Neural progenitor cell (in vitro differentiated cells): Measurements from ENCODE around the gene WDR7. TPM values are rescaled to one million over a fixed set of nuclear protein-coding genes. Genes with fewer than 3 reads are reported as not detected.

Source experiments
- DNase-seq: peaks from one replicate; pipeline ENCODE4 v3.0.0-alpha.2; 2016; ENCODE audit warnings: low spot score
- H2AFZ ChIP-seq: fragments of 200-600 bp; sonication (generic); replicated peaks from 2 replicates; pipeline ENCODE4 v1.6.1; 2016; ENCODE audit warnings: antibody characterized with exemption
- H3F3A ChIP-seq: fragments of 200-600 bp; sonication (generic); 2 replicates; pipeline ENCODE4 v1.6.1; 2016; ENCODE audit warnings: antibody characterized with exemption, low read depth
- H3K27ac ChIP-seq: fragments of 200-600 bp; sonication (generic); 2 replicates; pipeline ENCODE4 v1.5.1; 2016; ENCODE audit warnings: mild to moderate bottlenecking
- H3K27me3 ChIP-seq: fragments of 200-600 bp; sonication (generic); 2 replicates; pipeline ENCODE4 v1.6.1; 2016; ENCODE audit warnings: mild to moderate bottlenecking, moderate library complexity
- H3K36me3 ChIP-seq: fragments of 200-600 bp; sonication (generic); 2 replicates; pipeline ENCODE4 v1.5.1; 2016
- H3K4me1 ChIP-seq: fragments of 200-600 bp; sonication (generic); 2 replicates; pipeline ENCODE4 v1.6.1; 2016; ENCODE audit warnings: mixed run types
- H3K4me2 ChIP-seq: fragments of 200-600 bp; sonication (generic); 2 replicates; pipeline ENCODE4 v1.6.1; 2016
- H3K4me3 ChIP-seq: fragments of 200-600 bp; sonication (generic); 2 replicates; pipeline ENCODE4 v1.5.1; 2016
- H3K79me2 ChIP-seq: fragments of 200-600 bp; sonication (generic); 2 replicates; pipeline ENCODE4 v1.6.1; 2016; ENCODE audit warnings: low read depth
- H3K9ac ChIP-seq: fragments of 200-600 bp; sonication (generic); 2 replicates; pipeline ENCODE4 v1.6.1; 2016
- H3K9me3 ChIP-seq: fragments of 200-600 bp; sonication (generic); 2 replicates; pipeline ENCODE4 v1.5.1; 2016; ENCODE audit warnings: low read depth
- H4K20me1 ChIP-seq: fragments of 200-600 bp; sonication (generic); 2 replicates; pipeline ENCODE4 v1.6.1; 2016; ENCODE audit warnings: low read depth
- H3K27ac Mint-ChIP-seq: 3 replicates; pipeline ENCODE4 v1.8.0; 2021; ENCODE audit warnings: mixed read lengths
- H3K27me3 Mint-ChIP-seq: 2 replicates; pipeline ENCODE4 v1.8.0; 2022; ENCODE audit warnings: low read depth, mild to moderate bottlenecking, inconsistent platforms, moderate library complexity, mixed read lengths; ENCODE audit not compliant: insufficient read depth
- H3K36me3 Mint-ChIP-seq: 3 replicates; pipeline ENCODE4 v1.8.0; 2021; ENCODE audit warnings: mixed read lengths
- H3K4me1 Mint-ChIP-seq: 3 replicates; pipeline ENCODE4 v1.8.0; 2021; ENCODE audit warnings: mixed read lengths
- H3K4me3 Mint-ChIP-seq: 3 replicates; pipeline ENCODE4 v1.8.0; 2021; ENCODE audit warnings: mild to moderate bottlenecking, moderate library complexity, mixed read lengths
- H3K9me3 Mint-ChIP-seq: 3 replicates; pipeline ENCODE4 v1.8.0; 2020; ENCODE audit warnings: mixed read lengths
- EZH2 ChIP-seq: fragments of 200-600 bp; sonication (generic); IDR thresholded peaks from 2 replicates; pipeline ENCODE4 v1.6.1; 2017; ENCODE audit warnings: antibody characterized with exemption, mild to moderate bottlenecking, moderate library complexity
- EZH2phosphoT487 ChIP-seq: fragments of 200-600 bp; sonication (generic); IDR thresholded peaks from 2 replicates; pipeline ENCODE4 v1.6.1; 2017; ENCODE audit warnings: antibody characterized with exemption
- total RNA-seq: library from RNA; depleted of rRNA; stranded (reverse); fragments of >200 nt; gene quantifications from 2 replicates; pipeline ENCODE4 v1.2.3, GENCODE V29; 2015; ENCODE audit warnings: low replicate concordance
- TF ChIP-seq, protein P1 (sequence below): fragments of 200-600 bp; sonication (generic); IDR thresholded peaks from 2 replicates; pipeline ENCODE4 v1.5.1; 2017; ENCODE audit warnings: antibody characterized with exemption, mild to moderate bottlenecking

Gene WDR7
- total RNA-seq, 1 donor from 2014 or later: 12.3 TPM

DNA sequence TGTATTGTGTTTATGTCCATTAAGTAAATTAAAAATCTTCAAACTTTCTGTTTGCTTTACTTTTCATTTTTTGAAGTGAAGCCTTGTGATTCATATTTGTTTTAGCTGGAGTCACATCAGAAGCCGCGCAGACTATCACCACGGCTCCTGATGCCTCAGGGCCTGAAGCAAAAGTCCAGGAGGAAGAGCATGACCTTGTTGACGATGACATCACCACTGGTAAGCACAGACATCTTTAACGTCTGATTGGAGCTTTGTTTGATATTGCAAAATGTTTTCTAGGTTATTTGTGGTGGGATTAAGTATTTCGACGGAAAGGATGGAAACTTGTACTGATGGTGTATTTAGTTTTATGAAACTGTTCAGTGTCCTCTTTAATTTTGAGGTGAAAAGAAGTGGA lies 164.8 kb downstream of the WDR7 start:
- Histone ChIP-seq H3K4me3 (no peak overlapping the region), H3K36me3 (no peaks in the 10 kb centered on the region), H3K4me1 (no peaks in the 10 kb centered on the region), H3K27me3 (no peaks in the 10 kb centered on the region), H3K27ac (no peak overlapping the region), H3K4me2 (no peak overlapping the region), H3K9ac (no peak overlapping the region), H2AFZ (no peak overlapping the region), H3F3A (no peaks in the 10 kb centered on the region), H3K9me3 (no peaks in the 10 kb centered on the region), H3K79me2 (no peaks in the 10 kb centered on the region), H4K20me1 (no peaks in the 10 kb centered on the region)
- H3K4me3 Mint-ChIP-seq: no peak overlapping the region
- H3K4me1 Mint-ChIP-seq: peaks cover 2% of the 10 kb centered on the region
- H3K27ac Mint-ChIP-seq: no peak overlapping the region
- H3K9me3 Mint-ChIP-seq: no peaks in the 10 kb centered on the region
- peaks cover 2% of the 10 kb centered on the region for H3K36me3 Mint-ChIP-seq
- TF ChIP-seq, protein P1, sequence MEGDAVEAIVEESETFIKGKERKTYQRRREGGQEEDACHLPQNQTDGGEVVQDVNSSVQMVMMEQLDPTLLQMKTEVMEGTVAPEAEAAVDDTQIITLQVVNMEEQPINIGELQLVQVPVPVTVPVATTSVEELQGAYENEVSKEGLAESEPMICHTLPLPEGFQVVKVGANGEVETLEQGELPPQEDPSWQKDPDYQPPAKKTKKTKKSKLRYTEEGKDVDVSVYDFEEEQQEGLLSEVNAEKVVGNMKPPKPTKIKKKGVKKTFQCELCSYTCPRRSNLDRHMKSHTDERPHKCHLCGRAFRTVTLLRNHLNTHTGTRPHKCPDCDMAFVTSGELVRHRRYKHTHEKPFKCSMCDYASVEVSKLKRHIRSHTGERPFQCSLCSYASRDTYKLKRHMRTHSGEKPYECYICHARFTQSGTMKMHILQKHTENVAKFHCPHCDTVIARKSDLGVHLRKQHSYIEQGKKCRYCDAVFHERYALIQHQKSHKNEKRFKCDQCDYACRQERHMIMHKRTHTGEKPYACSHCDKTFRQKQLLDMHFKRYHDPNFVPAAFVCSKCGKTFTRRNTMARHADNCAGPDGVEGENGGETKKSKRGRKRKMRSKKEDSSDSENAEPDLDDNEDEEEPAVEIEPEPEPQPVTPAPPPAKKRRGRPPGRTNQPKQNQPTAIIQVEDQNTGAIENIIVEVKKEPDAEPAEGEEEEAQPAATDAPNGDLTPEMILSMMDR: no peak
- TF ChIP-seq EZH2phosphoT487 (no peak), EZH2 (no peak)
- H3K27me3 Mint-ChIP-seq: no peaks in the 10 kb centered on the region
- no peak for DNase-seq

DNA sequence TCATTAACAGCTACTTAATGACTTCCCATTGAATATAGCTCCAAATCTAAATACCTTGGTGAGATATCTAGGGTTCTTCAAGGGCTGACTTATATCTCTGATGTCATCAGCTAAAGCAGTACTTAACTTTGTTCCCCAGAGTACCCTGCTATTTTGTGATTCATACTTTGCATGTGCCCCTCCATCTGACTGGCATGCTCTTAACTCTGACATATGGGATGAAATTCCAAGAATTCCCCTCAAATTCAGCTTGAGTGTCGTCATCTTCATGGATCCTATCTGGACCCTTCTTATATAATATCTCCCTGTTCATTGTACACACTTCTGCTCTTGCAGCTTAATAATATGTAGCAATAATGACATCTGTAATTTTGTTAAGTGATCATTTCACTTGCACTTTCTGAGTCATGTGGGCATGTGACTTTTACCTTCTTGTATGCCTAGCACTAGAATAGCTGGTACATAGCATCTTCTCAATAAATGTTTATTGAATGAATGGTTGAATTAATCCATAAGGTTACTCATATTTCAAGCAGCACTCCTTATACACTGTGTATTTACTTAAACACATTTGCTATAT lies 172.9 kb downstream of the WDR7 start:
- Mint-ChIP-seq H3K4me3 (no peak overlapping the region), H3K9me3 (no peaks in the 10 kb centered on the region), H3K27me3 (no peaks in the 10 kb centered on the region), H3K27ac (no peak overlapping the region), H3K4me1 (no peaks in the 10 kb centered on the region), H3K36me3 (peaks cover 2% of the 10 kb centered on the region)
- Histone ChIP-seq H3K27me3 (no peaks in the 10 kb centered on the region), H2AFZ (no peak overlapping the region), H3K9ac (no peak overlapping the region), H3K36me3 (no peaks in the 10 kb centered on the region), H3F3A (no peaks in the 10 kb centered on the region), H3K4me3 (no peak overlapping the region), H3K27ac (no peak overlapping the region), H3K79me2 (no peaks in the 10 kb centered on the region), H3K4me1 (no peaks in the 10 kb centered on the region), H4K20me1 (no peaks in the 10 kb centered on the region), H3K9me3 (no peaks in the 10 kb centered on the region), H3K4me2 (no peak overlapping the region)
- TF ChIP-seq EZH2: no peak
- TF ChIP-seq, protein P1: no peak
- no peak for TF ChIP-seq EZH2phosphoT487
- DNase-seq: no peak

DNA sequence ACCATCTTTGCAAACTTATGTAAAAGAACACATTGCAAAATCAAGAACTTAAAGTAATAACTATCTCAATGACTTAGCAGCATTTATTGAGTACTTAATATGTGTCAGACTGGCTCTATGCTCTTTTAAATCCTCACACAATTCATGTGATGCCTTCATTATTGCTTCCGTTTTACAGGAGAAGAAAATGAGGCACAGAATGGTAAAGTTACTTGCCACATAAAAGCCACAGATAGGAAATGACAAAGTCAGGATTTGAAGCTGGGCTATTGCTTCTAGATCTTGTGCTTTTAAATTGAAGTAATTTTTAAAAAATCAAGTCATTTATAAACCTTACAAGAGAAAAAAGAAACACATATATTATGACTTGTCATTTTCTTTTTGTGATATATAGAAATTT lies 174.2 kb downstream of the WDR7 start:
- H3K4me3 ChIP-seq: no peak overlapping the region
- H3K4me1 ChIP-seq: no peaks in the 10 kb centered on the region
- no peak overlapping the region for H3K9ac ChIP-seq
- TF ChIP-seq, protein P1: no peak
- TF ChIP-seq EZH2 (no peak), EZH2phosphoT487 (no peak)
- Mint-ChIP-seq H3K27me3 (no peaks in the 10 kb centered on the region), H3K27ac (no peak overlapping the region), H3K9me3 (no peaks in the 10 kb centered on the region), H3K36me3 (peaks cover 2% of the 10 kb centered on the region), H3K4me1 (no peaks in the 10 kb centered on the region), H3K4me3 (no peak overlapping the region)
- no peak overlapping the region for H2AFZ ChIP-seq
- H3K9me3 ChIP-seq: no peaks in the 10 kb centered on the region
- H3K27me3 ChIP-seq: no peaks in the 10 kb centered on the region
- no peak for DNase-seq
- no peak overlapping the region for H3K4me2 ChIP-seq
- H3K27ac ChIP-seq: no peak overlapping the region
- H3K79me2 ChIP-seq: no peaks in the 10 kb centered on the region
- no peaks in the 10 kb centered on the region for H3F3A ChIP-seq
- H3K36me3 ChIP-seq: no peaks in the 10 kb centered on the region
- no peaks in the 10 kb centered on the region for H4K20me1 ChIP-seq
